Globus pallidus (tissue), 1 donor: ENCODE measurements around the gene TESMIN.

Source experiments
- DNase-seq: peaks from one replicate; pipeline ENCODE4 v3.0.0-alpha.2; 2015; ENCODE audit warnings: low spot score

Gene TESMIN, protein sequence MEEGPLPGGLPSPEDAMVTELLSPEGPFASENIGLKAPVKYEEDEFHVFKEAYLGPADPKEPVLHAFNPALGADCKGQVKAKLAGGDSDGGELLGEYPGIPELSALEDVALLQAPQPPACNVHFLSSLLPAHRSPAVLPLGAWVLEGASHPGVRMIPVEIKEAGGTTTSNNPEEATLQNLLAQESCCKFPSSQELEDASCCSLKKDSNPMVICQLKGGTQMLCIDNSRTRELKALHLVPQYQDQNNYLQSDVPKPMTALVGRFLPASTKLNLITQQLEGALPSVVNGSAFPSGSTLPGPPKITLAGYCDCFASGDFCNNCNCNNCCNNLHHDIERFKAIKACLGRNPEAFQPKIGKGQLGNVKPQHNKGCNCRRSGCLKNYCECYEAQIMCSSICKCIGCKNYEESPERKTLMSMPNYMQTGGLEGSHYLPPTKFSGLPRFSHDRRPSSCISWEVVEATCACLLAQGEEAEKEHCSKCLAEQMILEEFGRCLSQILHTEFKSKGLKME

DNA sequence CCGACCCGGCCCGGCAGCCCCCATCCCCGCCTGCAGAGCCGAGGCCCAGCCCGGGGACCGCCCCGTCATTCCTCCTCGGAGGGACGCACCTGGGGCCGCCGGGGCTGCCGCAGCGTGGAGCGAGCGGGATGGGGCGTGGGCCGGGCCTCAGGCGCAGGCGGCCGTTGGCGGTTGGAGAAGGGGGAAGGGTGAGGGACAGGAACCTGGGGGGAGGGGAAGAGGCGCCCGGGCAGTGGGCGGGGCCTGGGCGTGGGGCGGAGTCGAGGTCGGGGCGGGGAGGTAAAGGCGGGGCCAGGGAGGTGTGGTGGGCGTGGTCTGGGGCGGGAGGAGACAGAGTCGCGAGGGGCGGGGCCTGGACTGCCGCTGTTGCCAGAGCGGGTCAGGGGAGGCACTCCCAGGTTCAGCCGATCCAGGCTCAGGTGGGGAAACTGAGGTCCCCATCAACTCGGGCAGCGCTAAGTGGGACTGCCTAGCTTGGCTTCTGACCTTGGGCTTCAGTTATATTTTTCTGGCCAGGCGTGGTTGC lies at the start of gene TESMIN:
TESMIN (minus strand) TSS at position 190 of the 526 bp plus-strand sequence. CDS start 860 bp downstream, outside the sequence.
- peak; percentile 9 for DNase-seq

DNA sequence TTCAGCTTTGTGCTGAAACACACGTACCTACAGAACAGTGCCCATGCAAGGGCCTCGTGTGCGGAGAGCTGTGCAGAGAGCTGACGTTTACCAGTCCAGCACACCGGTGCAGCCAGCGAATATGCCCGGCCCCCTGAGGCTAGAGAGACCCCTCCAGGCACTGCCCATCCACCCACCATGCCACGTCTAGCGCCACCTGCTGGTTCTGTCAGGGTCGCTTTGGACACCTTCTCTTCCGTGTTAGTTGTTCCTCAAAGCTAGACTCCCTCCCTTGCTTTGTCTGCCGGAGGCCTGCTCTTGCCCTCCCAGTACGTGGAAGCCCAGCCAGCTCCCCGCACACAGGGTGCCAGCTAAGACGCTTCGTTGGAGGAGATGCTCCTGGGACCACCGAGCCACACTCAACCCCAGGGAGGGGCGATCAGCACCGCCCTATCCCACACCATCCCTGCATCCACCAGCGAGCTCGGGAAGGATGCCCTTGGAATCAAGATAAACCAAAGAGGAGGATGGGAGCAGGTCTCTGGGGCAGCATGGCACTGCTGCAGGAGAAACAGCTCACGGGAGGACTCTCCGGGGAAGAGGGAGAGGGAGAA lies 47.0 kb upstream of the TESMIN start:
- DNase-seq: no peak

GRCh38 chr11:68796801-68797200 lies 45.5 kb upstream of the TESMIN start:
- DNase-seq: no peak

DNA sequence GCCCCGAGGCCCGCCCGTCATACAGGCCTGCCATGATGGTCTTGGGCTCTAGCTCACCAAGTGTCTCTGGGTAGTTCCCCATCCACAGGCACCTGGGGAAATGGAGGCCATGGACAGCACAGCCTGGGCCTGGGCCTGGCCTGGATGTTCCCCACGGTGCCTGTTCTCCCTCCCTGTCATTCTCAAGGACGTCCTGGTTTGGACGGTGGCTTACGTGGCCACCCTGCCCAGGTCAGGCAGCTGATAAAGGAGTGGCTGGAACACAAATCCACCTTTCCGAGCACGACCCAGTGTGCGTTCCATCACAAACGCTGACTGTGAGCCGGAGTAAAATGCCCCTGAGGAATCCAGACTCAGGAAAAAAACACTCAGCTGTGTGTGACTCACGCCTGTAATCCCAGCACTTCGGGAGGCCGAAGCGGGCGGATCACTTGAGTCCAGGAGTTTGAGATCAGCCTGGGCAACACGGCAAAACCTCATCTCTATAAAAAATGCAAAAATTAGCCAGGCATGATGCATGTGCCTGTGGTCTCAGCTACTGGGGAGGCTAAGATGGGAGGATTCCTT lies 41.2 kb upstream of the TESMIN start:
- DNase-seq: no peak

- no peak for DNase-seq
Measured at GRCh38 chr11:68784653-68785052, 33.3 kb upstream of the TESMIN start.

DNA sequence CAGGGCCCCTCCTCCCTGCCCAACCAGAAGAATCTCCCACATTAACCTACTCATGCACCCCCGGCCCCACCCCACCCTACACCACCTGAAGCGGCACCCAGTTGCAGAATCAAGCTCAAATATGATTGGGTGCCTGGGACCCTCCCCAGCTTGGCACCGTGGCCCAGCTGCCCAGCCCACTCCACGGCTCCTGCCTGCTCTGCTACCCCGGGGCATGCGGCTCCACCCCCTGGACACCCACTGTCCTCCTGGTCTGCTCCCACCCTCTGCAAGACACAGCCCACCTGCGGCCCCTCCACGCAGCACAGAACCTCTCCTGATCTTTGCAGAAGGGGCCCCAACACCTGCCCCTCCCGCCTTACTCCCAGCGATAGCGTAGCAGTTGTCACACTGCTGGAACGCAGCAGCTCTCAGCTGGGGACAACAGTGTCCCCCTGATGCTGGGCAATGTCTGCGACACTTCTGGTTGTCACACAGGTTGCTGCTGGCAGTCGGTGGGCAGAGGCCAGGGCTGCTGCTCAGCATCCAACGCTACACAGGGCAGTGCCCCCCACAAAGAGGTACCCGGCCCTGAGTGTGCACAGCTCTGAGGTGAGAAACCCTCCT lies 32.0 kb upstream of the TESMIN start:
- no peak for DNase-seq

GRCh38 chr11:68782711-68783110 lies 31.4 kb upstream of the TESMIN start:
- no peak for DNase-seq

DNA sequence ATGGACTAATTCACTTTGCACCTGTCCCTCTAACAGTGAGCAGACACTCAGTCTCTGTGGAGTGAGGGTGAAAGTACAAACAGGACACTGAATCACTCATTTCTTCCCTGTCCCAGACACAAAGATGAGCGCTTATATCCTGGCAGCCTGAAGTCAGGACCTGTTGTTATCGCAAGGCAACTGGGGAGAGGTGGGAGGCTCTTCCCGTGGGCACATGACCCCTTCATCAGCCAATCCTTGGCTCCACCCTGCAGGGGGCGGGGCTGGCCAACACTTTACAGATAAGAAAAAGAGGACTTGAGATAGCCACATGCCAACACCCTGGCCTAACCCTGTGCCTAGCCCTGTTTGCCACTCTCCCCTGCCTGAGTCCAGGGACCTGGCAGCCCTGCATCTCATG lies 29.5 kb upstream of the TESMIN start:
- DNase-seq: no peak

DNA sequence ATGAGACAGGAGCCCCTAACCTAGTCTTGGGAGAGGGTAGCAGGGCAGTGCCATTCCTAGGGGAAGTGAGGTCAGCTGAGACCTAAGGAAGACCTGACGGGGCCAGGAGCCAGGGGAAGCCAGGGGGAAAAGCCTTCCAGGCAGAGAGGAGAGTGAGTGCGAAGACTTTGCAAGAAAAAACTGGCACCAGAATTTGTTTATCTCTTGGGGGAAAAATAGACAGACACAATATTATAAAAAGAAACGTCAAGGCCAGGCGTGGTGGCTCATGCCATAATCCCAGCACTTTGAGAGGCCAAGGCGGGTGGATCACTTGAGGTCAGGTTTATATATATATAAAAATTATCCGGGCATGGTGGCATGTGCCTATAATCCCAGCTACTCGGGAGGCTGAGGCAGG lies 26.9 kb upstream of the TESMIN start:
- DNase-seq: no peak

GRCh38 chr11:68776442-68777235 lies 25.3 kb upstream of the TESMIN start:
- DNase-seq: no peak

- DNase-seq: no peak
Measured at GRCh38 chr11:68775951-68776388, 24.6 kb upstream of the TESMIN start.

GRCh38 chr11:68774194-68774585 lies 22.9 kb upstream of the TESMIN start:
- DNase-seq: no peak

DNA sequence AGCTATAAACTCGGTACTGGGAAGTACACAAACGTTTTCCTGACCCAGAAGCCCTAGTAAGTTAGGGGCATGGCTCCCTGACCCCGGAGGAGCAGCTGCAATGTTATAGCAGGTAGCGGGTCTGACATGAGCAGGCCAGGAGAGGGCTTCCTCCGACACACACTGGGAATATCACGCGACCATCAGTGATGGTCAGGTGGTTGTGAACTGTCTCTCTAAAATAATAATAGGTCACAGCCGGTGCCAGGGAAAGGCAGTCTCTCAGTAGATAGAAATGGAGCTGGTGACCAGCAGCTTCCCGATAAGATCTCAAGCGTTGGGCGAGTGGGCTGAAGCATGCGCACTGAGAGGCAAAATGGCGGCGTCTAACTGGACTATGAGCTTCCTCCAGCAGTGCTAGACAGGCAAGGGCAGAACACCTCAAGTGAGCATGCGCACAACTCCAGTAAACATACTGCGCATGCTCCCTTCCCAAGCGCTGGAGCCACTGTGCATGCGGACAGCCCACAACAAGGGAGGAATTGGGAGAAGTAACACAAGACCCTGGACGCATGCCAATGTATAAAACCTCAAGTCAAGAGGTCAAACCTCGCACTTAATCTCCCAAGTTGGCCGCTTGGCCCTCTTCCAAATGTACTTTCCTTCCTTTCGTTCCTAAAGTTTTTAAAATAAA lies 22.3 kb upstream of the TESMIN start:
- no peak for DNase-seq

GRCh38 chr11:68772936-68773335 lies 21.6 kb upstream of the TESMIN start:
- no peak for DNase-seq

GRCh38 chr11:68770781-68771180 lies 19.5 kb upstream of the TESMIN start:
- DNase-seq: no peak

DNA sequence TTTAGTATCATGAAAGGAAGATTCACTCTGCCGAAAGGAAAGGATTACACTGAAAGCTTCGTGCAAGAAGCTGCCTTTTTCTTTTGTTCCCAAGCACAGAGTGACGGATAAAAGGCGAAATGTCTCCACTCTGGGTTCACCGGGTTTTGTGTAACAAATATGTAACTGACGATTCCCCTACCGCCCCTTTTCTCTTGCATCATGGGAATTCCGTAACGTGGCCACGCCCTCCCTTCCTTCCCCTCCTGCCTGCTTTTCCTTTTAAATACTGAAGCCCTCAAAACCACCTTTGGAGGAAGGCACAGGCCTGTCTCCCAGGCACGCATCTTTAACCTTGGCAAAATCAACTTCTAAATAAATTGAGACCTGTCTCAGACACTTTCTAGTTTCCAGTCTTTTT lies 16.4 kb upstream of the TESMIN start:
- DNase-seq: no peak

- DNase-seq: no peak
Measured at GRCh38 chr11:68766786-68767185, 15.5 kb upstream of the TESMIN start.

- no peak for DNase-seq
Measured at GRCh38 chr11:68764746-68765145, 13.4 kb upstream of the TESMIN start.

DNA sequence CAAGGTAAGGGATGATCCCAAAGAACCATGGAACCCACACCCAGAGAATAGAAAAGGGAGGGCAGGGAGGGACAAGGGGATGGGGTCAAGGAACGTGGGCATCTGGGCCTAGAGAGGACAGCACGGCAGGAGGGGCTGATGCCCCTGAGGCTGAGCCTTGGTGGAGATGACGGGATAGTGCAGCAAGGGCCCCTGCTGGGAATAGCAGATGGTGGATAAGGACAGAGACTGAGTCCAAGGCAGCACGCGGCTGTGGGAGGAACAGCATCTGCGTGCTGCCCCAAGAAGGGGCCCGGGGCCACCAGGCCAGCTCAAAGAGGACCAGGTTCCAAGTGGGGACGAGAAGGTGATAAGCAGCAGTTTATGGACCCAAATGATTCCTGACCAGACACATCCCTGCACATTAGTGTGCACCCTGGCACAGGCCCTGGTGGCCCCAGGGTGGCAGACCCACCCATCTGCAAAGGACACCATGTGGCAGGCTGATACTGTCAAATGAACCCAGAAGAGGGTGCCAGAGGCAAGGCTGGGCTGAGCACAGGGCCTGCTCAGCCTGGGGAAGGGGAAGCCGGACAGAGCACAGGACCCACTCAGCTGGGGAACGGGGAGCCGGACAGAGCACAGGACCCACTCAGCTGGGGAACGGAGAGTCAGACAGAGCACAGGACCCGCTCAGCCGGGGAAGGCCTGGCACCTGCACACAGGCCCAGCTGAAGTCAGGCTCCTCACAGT lies 12.8 kb upstream of the TESMIN start:
- DNase-seq: no peak

DNA sequence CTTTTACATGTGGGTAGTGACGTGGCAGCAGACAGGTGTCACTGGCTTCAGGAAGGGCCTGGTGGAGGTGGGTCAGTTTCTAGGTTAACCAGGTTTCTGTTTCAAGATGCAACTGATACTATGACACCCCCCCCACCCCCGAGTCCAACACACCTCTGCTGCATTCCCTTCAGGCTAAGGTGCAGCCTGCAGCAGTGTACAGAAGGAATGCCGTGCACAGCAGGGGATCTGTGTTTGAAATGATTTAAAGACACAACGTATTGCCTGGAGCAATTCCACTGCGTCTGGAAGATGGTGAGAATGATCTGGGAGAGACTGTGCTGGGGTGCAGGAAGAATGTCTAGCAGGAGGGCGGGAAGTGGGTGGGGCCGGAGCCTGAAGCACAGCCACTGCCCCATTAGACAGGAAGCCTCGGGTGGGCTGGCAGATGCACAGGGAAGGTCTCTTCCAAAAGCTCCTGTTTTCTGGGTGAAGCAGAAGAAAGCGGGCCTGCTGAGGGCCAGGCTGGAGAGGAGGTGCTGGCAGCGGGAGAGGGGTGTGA lies 11.9 kb upstream of the TESMIN start:
- no peak for DNase-seq
